Thyroid gland (tissue), 4 donors: ENCODE measurements around the gene YTHDC1.

Source experiments
- POLR2A ChIP-seq, 2 donors: fragments of 450-650 bp; IDR thresholded peaks; one replicate each; pipeline ENCODE4 v1.6.1; 2017; ENCODE audit warnings: antibody characterized with exemption in 2 of 2, mild to moderate bottlenecking in 2 of 2, moderate library complexity in 1 of 2
- TF ChIP-seq, protein P1 (sequence below), 6 experiments: fragments of 200-600 bp in 3 of 6; fragments of 450-650 bp in 3 of 6; sonication (generic) in 3 of 6; IDR thresholded peaks; one replicate each; pipeline ENCODE4 v1.5.1; 2016 to 2019; ENCODE audit warnings: antibody characterized with exemption in 6 of 6, mild to moderate bottlenecking in 2 of 6, inconsistent platforms in 1 of 6, moderate library complexity in 1 of 6

DNA sequence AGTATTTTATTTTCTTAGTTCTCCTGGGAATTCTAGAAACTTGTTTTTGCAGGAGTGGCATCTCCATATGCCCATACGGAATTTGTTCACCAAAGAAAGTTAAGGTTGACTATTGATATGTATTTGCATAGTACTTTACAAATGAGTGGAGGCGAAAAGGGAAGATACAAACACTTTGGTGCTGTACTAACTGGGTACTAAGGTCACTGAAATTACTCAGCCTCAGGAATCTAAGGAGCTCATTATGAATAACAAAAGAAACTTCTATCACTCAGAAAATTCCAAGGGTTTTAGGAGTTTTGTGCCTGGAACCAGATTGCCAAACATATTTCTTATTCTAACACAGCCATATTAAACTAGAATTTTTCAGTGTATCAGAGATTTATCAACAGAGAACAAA lies 77.0 kb downstream of the YTHDC1 start:
- TF ChIP-seq, protein P1, sequence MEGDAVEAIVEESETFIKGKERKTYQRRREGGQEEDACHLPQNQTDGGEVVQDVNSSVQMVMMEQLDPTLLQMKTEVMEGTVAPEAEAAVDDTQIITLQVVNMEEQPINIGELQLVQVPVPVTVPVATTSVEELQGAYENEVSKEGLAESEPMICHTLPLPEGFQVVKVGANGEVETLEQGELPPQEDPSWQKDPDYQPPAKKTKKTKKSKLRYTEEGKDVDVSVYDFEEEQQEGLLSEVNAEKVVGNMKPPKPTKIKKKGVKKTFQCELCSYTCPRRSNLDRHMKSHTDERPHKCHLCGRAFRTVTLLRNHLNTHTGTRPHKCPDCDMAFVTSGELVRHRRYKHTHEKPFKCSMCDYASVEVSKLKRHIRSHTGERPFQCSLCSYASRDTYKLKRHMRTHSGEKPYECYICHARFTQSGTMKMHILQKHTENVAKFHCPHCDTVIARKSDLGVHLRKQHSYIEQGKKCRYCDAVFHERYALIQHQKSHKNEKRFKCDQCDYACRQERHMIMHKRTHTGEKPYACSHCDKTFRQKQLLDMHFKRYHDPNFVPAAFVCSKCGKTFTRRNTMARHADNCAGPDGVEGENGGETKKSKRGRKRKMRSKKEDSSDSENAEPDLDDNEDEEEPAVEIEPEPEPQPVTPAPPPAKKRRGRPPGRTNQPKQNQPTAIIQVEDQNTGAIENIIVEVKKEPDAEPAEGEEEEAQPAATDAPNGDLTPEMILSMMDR (IDR thresholded peaks at IDR 0.05) = no peak
- TF ChIP-seq POLR2A (IDR thresholded peaks at IDR 0.05) = no peak
